Esophagus muscularis mucosa (tissue), 4 donors: ENCODE data around the gene TMPRSS2. TPM values are rescaled to one million over a fixed set of nuclear protein-coding genes. Genes with fewer than 3 reads are reported as not detected.

Experiments used
- DNase-seq: peaks from one replicate; pipeline ENCODE4 v3.0.0-alpha.2; 2017; ENCODE audit errors: extremely low spot score
- H3K27ac ChIP-seq, 4 donors: fragments of 200-600 bp; sonication (generic); replicated peaks in 1 of 4; 1 replicate in 3 of 4; 2 replicates in 1 of 4; pipeline ENCODE4 v1.5.1; 2016 to 2019; ENCODE audit warnings: mild to moderate bottlenecking in 1 of 4
- H3K27me3 ChIP-seq, 4 donors: fragments of 200-600 bp; sonication (generic); one replicate each; pipeline versions ENCODE4 v1.5.1 to v1.6.0; 2016 to 2019
- H3K36me3 ChIP-seq, 4 donors: fragments of 200-600 bp; sonication (generic); one replicate each; pipeline ENCODE4 v1.5.1; 2016 to 2019
- H3K4me1 ChIP-seq, 4 donors: fragments of 200-600 bp; sonication (generic); one replicate each; pipeline ENCODE4 v1.5.1; 2016 to 2019
- H3K4me3 ChIP-seq, 4 donors: fragments of 200-600 bp; sonication (generic); 1 replicate in 2 of 4; 2 replicates in 2 of 4; pipeline ENCODE4 v1.5.1; 2016 to 2019; ENCODE audit warnings: mild to moderate bottlenecking in 4 of 4, moderate library complexity in 1 of 4
- H3K9me3 ChIP-seq, 4 donors: fragments of 200-600 bp; sonication (generic); 1 replicate in 3 of 4; 2 replicates in 1 of 4; pipeline ENCODE4 v1.5.1; 2016 to 2019
- EP300 ChIP-seq: sonication (generic); formaldehyde crosslinking; IDR thresholded peaks from one replicate; pipeline ENCODE4 v1.6.1; 2017; ENCODE audit warnings: antibody characterized with exemption
- POLR2A ChIP-seq: fragments of 450-650 bp; IDR thresholded peaks from one replicate; pipeline ENCODE4 v1.6.1; 2017; ENCODE audit warnings: antibody characterized with exemption, moderate library complexity, mild to moderate bottlenecking, low read depth
- POLR2AphosphoS5 ChIP-seq, 2 donors: sonication (generic); formaldehyde crosslinking; IDR thresholded peaks; one replicate each; pipeline ENCODE4 v1.6.1; 2017; ENCODE audit warnings: antibody characterized with exemption in 2 of 2
- WGBS: methylation state at CpG from one replicate; pipeline ENCODE4 v1.1.5; 2018; 5-methylcytosine and 5-hydroxymethylcytosine counted together
- intact Hi-C: fragments of 100-400 bp; cut with DNase I; formaldehyde crosslinking; loops from one replicate; pipeline ENCODE4 v1.15.1; 2023
- total RNA-seq, 4 donors: library from RNA; depleted of rRNA; stranded (reverse); fragments of >200 nt; gene quantifications; one replicate each; pipeline versions ENCODE4 v1.1.0 to v1.2.1, GENCODE V29; 2016
- TF ChIP-seq, protein P1 (sequence below), 3 experiments: fragments of 200-600 bp in 2 of 3; fragments of 450-650 bp in 1 of 3; sonication (generic) in 2 of 3; IDR thresholded peaks; one replicate each; pipeline ENCODE4 v1.5.1; 2017 to 2019; ENCODE audit warnings: antibody characterized with exemption in 3 of 3, mild to moderate bottlenecking in 2 of 3, moderate library complexity in 1 of 3

The TMPRSS2 gene
- total RNA-seq, 4 donors from 2014 or later: 0.13 to 0.86 (median 0.42) TPM; not detected in 1

DNA sequence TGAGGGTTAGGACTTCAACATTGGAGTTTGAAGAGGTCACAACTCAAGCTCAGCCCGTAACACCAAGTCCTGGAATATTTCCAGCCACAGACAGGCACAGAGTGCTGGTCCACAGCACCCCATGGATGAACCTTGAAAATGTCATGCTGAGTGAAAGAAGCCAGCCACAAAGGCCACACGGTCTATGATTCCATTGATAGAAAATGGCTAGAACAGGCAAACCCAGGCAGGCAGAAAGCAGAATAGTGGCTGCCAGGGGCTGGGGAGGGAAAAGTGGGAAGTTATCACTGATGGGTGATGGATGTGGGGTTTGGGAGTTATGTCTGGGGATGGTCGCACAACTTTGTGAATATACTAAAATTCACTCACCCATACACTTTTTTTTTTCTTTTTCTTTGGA, 60.6 kb downstream of the TMPRSS2 start:
- DNase-seq: no peak
- WGBS: 93% methylated on average over 3 of the region's 3 CpGs
- Histone ChIP-seq H3K27me3 (no peaks in the 10 kb centered on the region), H3K4me3 (no peak overlapping the region), H3K4me1 (no peaks in the 10 kb centered on the region), H3K36me3 (peaks cover 43 to 97% (median 67%) of the 10 kb centered on the region in 4 donors), H3K27ac (no peak overlapping the region), H3K9me3 (no peaks in the 10 kb centered on the region)
- intact Hi-C loops: no loop called here
- no peak for TF ChIP-seq EP300
- no peak for TF ChIP-seq POLR2A
- no peak for TF ChIP-seq POLR2AphosphoS5 (IDR thresholded peaks at IDR 0.05)
- TF ChIP-seq, protein P1, sequence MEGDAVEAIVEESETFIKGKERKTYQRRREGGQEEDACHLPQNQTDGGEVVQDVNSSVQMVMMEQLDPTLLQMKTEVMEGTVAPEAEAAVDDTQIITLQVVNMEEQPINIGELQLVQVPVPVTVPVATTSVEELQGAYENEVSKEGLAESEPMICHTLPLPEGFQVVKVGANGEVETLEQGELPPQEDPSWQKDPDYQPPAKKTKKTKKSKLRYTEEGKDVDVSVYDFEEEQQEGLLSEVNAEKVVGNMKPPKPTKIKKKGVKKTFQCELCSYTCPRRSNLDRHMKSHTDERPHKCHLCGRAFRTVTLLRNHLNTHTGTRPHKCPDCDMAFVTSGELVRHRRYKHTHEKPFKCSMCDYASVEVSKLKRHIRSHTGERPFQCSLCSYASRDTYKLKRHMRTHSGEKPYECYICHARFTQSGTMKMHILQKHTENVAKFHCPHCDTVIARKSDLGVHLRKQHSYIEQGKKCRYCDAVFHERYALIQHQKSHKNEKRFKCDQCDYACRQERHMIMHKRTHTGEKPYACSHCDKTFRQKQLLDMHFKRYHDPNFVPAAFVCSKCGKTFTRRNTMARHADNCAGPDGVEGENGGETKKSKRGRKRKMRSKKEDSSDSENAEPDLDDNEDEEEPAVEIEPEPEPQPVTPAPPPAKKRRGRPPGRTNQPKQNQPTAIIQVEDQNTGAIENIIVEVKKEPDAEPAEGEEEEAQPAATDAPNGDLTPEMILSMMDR (IDR thresholded peaks at IDR 0.05): no peak

GRCh38 chr21:41446586-41446985, 61.4 kb downstream of the TMPRSS2 start:
- intact Hi-C loops: no loop called here
- Histone ChIP-seq H3K9me3 (no peaks in the 10 kb centered on the region), H3K27ac (no peak overlapping the region), H3K36me3 (peaks cover 46 to 97% (median 66%) of the 10 kb centered on the region in 4 donors), H3K27me3 (no peaks in the 10 kb centered on the region), H3K4me3 (no peak overlapping the region), H3K4me1 (no peaks in the 10 kb centered on the region)
- TF ChIP-seq POLR2AphosphoS5 (IDR thresholded peaks at IDR 0.05) (no peak), EP300 (no peak), POLR2A (no peak)
- TF ChIP-seq, protein P1 (IDR thresholded peaks at IDR 0.05): no peak
- 96% methylated on average over 4 of the region's 4 CpGs for WGBS
- no peak for DNase-seq

DNA sequence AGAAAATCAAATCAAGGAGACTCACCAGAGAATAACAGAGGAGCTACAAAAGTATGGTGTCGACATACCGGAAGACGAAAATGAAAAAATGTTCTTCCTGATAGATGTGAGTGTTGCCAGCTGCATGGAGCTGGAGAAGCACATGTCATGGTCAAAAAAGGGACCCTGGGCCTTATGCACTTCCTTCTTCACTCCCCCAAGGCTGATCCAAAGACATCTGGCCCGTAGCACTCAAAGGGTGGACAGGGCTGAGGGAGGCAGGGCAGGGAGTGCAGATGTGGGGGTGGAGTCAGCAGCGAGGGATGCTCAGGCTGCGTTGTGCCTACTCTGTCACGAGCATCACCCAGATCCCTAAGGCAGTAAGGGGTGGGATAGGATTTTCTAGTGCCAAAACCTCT, 62.5 kb downstream of the TMPRSS2 start:
- TF ChIP-seq EP300 (no peak), POLR2AphosphoS5 (IDR thresholded peaks at IDR 0.05) (no peak), POLR2A (no peak)
- TF ChIP-seq, protein P1 (IDR thresholded peaks at IDR 0.05): no peak
- peaks cover 57 to 100% (median 77%) of the 10 kb centered on the region in 4 donors for H3K36me3 ChIP-seq
- H3K9me3 ChIP-seq: no peaks in the 10 kb centered on the region
- H3K27ac ChIP-seq: no peak overlapping the region
- no peak overlapping the region for H3K4me3 ChIP-seq
- intact Hi-C loops: no loop called here
- H3K27me3 ChIP-seq: no peaks in the 10 kb centered on the region
- no peak for DNase-seq
- WGBS: 81% methylated on average over 7 of the region's 7 CpGs
- no peaks in the 10 kb centered on the region for H3K4me1 ChIP-seq

DNA sequence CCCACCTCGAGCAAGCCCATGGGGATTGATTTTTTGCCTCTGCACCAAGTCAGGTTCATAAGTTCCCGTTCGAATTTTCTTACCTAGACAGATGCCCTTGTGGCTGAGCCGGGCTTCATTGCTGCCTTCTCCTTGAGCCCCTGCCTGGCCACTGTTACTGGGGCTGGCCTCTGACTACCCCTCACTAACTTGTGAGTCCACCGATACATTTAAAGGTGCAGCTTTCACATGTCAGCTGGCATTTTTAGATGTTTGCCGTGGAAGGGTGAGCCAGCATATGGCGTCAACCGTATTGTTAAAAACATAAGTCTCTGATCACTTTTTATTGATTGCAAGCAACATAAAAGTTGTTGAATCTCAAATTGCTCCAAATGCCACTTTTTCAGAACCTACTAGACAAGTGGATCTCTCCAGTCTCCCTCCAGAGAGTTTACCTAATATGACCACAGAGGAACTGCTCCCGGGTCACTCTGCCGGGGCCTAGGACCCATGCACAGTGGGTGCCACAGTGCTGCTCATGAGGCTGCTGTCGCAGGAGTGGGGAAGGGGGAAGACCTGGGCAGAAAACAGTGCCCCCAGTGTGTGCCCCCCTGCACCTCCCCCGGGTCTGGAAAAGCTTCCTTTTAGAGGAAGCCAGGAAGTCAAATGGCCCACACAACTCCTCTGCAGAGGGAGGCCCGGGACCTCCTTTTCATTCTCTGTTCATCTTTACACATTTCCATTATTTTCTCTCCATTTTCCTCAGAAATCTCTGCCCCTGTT, 63.1 kb downstream of the TMPRSS2 start:
- H3K4me3 ChIP-seq: no peak overlapping the region
- no peaks in the 10 kb centered on the region for H3K9me3 ChIP-seq
- TF ChIP-seq POLR2AphosphoS5 (IDR thresholded peaks at IDR 0.05) (no peak), EP300 (no peak), POLR2A (no peak)
- TF ChIP-seq, protein P1 (IDR thresholded peaks at IDR 0.05): no peak
- no peak overlapping the region for H3K27ac ChIP-seq
- peaks cover 56 to 100% (median 74%) of the 10 kb centered on the region in 4 donors for H3K36me3 ChIP-seq
- no peak for DNase-seq
- no peaks in the 10 kb centered on the region for H3K27me3 ChIP-seq
- 95% methylated on average over 12 of the region's 13 CpGs for WGBS
- no peaks in the 10 kb centered on the region for H3K4me1 ChIP-seq
- intact Hi-C loops: no loop called here

DNA sequence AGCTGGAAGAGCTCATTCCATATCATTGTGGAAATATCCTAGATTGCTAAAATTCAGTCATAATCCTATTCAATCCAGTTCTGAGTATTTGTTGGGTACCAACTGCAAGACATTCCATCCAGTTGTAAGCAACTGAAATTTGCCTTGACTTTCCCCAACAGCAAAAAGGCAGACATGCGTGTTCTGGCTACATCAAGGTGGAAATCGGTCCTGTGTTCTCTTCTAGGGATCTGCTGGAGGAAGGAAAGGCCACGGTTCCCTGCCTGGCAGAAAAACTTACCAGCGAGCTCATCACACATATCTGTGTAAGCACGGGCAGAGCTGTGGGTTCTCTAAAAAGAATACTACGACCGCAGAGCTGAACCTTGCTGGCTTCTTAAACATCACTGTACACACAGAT, 64.4 kb downstream of the TMPRSS2 start:
- Histone ChIP-seq H3K4me1 (no peaks in the 10 kb centered on the region), H3K27me3 (no peaks in the 10 kb centered on the region), H3K36me3 (peaks cover 49 to 100% (median 77%) of the 10 kb centered on the region in 4 donors), H3K4me3 (no peak overlapping the region), H3K9me3 (no peaks in the 10 kb centered on the region), H3K27ac (no peak overlapping the region)
- TF ChIP-seq EP300: no peak
- TF ChIP-seq POLR2A: no peak
- TF ChIP-seq, protein P1 (IDR thresholded peaks at IDR 0.05): no peak
- TF ChIP-seq POLR2AphosphoS5 (IDR thresholded peaks at IDR 0.05): no peak
- intact Hi-C loops: no loop called here
- DNase-seq: no peak
- 94% methylated on average over 7 of the region's 7 CpGs for WGBS
